NCI-H446 treated with DMSO at 0.1 percent for 48 hours (cell line): ENCODE measurements around the gene RLN2.
"Not testable (repeated sequence)": the region's sequence is repeated elsewhere in the genome, so short reads cannot be mapped to it uniquely, and the experiment has no call there.

Experiments
- DNase-seq: peaks from one replicate; lab custom pipeline; 2025; lab: John Stamatoyannopoulos, UW

RLN2 gene

GRCh38 chr9:5303840-5304795 lies at the start of gene RLN2:
Gene RLN2 (minus strand): TSS chr9:5304716. CDS start chr9:5304580, 136 bp downstream.
- not testable (repeated sequence) for DNase-seq

GRCh38 chr9:5354184-5354583 lies 49.7 kb upstream of the RLN2 start:
- no peak for DNase-seq

- no peak for DNase-seq
Observed at GRCh38 chr9:5352637-5353248, 48.2 kb upstream of the RLN2 start.

- not testable (repeated sequence) for DNase-seq
Observed at GRCh38 chr9:5338992-5339981, 34.8 kb upstream of the RLN2 start, which contains the start of gene RLN1. Gene RLN1 (minus strand): TSS chr9:5339876. CDS start chr9:5339746, 130 bp downstream.

GRCh38 chr9:5336688-5337087 lies 32.2 kb upstream of the RLN2 start:
- no peak for DNase-seq

- DNase-seq, result not testable (repeated sequence)
Observed at GRCh38 chr9:5331276-5331675, 26.8 kb upstream of the RLN2 start.

- DNase-seq, result no peak
Observed at GRCh38 chr9:5326893-5327548, 22.5 kb upstream of the RLN2 start.

- no peak for DNase-seq
Observed at GRCh38 chr9:5326187-5326586, 21.7 kb upstream of the RLN2 start.

- DNase-seq, result not testable (repeated sequence)
Observed at GRCh38 chr9:5321601-5322000, 17.1 kb upstream of the RLN2 start.

GRCh38 chr9:5321058-5321457 lies 16.5 kb upstream of the RLN2 start:
- no peak for DNase-seq

GRCh38 chr9:5316406-5316805 lies 11.9 kb upstream of the RLN2 start:
- not testable (repeated sequence) for DNase-seq

GRCh38 chr9:5315187-5315923 lies 10.8 kb upstream of the RLN2 start:
- DNase-seq, result no peak

- DNase-seq, result no peak
Observed at GRCh38 chr9:5310851-5311250, 6.3 kb upstream of the RLN2 start.

- DNase-seq, result no peak
Observed at GRCh38 chr9:5305741-5306140, 1.2 kb upstream of the RLN2 start.

- DNase-seq, result no peak
Observed at GRCh38 chr9:5301544-5301943, 3.0 kb downstream of the RLN2 start.

- no peak for DNase-seq
Observed at GRCh38 chr9:5292141-5292540, 12.4 kb downstream of the RLN2 start.

GRCh38 chr9:5288591-5288990 lies 15.9 kb downstream of the RLN2 start:
- no peak for DNase-seq

GRCh38 chr9:5286262-5286661 lies 18.3 kb downstream of the RLN2 start:
- DNase-seq, result no peak

- no peak for DNase-seq
Observed at GRCh38 chr9:5278486-5278885, 26.0 kb downstream of the RLN2 start.

GRCh38 chr9:5274770-5275169 lies 29.7 kb downstream of the RLN2 start:
- DNase-seq, result no peak

- no peak for DNase-seq
Observed at GRCh38 chr9:5269249-5269715, 35.2 kb downstream of the RLN2 start.
